ENCODE results near the gene LDOC1. TPM values are rescaled to one million over a fixed set of nuclear protein-coding genes. Genes with fewer than 3 reads are reported as not detected.
"Not testable (repeated sequence)": the region's sequence is repeated elsewhere in the genome, so short reads cannot be mapped to it uniquely, and the experiment has no call there.

LDOC1 gene
- total and polyA plus RNA-seq, 8 donors: 21.6 to 77.5 (median 70.9) TPM

DNA sequence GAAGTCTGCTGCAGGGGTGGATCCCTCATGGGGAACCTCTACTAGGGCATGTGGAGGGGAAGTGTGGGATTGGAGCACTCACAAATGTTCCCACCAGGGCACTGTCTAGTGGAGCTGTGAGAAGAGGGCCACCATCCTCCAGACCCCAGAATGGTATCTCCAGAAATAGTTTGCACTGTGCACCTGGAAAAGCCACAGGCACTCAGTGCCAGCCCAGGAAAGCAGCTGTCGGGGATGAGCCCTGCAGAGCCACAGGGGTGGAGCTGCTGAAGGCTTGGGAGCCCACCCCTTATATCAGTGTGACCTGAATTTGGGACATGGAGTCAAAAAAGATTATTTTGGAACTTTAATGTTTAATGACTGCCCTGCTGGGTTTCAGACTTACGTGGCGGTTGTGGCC, 25.0 kb upstream of the LDOC1 start:
- no peak overlapping the region for H3K27ac ChIP-seq
- H3K27me3 ChIP-seq: no peaks in the 10 kb centered on the region
- H3K4me1 ChIP-seq: no peaks in the 10 kb centered on the region
- no peaks in the 10 kb centered on the region for H3K9me3 ChIP-seq
- DNase-seq (no peak), ATAC-seq (no peak)
- intact Hi-C loops (cut with DNase I): no loop called here
- H3K36me3 ChIP-seq: no peaks in the 10 kb centered on the region
- TF ChIP-seq, protein P1, sequence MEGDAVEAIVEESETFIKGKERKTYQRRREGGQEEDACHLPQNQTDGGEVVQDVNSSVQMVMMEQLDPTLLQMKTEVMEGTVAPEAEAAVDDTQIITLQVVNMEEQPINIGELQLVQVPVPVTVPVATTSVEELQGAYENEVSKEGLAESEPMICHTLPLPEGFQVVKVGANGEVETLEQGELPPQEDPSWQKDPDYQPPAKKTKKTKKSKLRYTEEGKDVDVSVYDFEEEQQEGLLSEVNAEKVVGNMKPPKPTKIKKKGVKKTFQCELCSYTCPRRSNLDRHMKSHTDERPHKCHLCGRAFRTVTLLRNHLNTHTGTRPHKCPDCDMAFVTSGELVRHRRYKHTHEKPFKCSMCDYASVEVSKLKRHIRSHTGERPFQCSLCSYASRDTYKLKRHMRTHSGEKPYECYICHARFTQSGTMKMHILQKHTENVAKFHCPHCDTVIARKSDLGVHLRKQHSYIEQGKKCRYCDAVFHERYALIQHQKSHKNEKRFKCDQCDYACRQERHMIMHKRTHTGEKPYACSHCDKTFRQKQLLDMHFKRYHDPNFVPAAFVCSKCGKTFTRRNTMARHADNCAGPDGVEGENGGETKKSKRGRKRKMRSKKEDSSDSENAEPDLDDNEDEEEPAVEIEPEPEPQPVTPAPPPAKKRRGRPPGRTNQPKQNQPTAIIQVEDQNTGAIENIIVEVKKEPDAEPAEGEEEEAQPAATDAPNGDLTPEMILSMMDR (IDR thresholded peaks at IDR 0.05): no peak
- no peak overlapping the region for H3K4me3 ChIP-seq

DNA sequence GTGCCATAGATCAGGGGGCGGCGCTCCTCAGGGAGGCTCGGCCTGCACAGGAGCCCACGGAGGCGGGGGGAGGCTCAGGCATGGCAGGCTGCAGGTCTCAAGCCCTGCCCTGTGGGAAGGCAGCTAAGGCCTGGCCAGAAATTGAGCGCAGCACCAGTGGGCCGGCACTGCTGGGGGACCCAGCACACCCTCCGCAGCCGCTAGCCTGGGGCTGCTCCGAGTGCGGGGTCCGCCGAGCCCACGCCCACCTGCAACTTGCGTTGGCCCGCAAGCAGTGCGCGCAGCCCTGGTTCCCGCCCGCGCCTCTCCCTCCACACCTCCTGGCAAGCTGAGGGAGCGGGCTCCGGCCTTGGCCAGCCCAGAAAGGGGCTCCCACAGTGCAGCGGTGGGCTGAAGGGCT, 11.6 kb upstream of the LDOC1 start:
- DNase-seq; H3K27ac ChIP-seq; H3K9me3 ChIP-seq; H3K36me3 ChIP-seq; H3K4me1 ChIP-seq; ATAC-seq; H3K27me3 ChIP-seq; intact Hi-C loops (cut with DNase I); H3K4me3 ChIP-seq: not testable (repeated sequence)

DNA sequence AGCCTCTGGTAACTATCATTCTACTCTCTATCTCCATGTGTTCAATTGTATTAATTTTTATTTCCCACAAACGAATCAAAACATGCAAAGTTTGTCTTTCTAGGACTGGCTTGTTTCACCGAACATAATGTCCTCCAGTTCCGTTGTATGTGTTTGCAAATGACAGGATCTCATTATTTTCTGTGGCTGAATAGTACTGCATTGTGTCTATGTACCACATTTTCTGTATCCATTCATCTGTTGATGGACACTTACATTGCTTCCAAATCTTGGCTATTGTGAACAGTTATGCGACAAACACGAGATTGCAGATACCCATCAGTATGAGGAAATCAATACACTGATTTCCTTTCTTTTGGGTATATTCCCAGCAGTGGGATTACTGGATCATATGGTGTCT, 8.4 kb upstream of the LDOC1 start:
- no peak overlapping the region for H3K27ac ChIP-seq
- no peak overlapping the region for H3K4me3 ChIP-seq
- ATAC-seq: no peak
- intact Hi-C loops (cut with DNase I): no loop called here
- no peaks in the 10 kb centered on the region for H3K4me1 ChIP-seq
- DNase-seq: no peak
- no peaks in the 10 kb centered on the region for H3K27me3 ChIP-seq
- TF ChIP-seq, protein P1 (IDR thresholded peaks at IDR 0.05): no peak
- no peaks in the 10 kb centered on the region for H3K36me3 ChIP-seq
- no peaks in the 10 kb centered on the region for H3K9me3 ChIP-seq

DNA sequence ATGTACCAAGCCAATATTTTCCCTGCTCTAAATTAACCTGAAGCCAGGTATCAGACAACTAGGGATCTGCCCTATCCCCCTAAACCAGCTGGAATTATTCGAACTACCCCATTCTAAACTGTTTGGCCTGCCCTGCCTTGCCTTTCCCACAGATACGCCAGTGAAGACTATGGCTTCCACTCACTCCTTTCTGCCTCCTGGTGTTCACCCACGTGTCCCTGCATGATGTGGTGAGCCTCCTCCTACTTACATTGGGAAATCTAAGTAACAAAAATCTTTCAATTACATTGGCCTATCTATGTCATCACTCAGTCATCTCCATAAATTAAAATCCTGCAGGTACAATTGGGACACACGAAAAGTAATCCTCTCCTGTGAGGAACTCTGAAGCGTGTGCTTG, 6.1 kb upstream of the LDOC1 start:
- no peaks in the 10 kb centered on the region for H3K4me1 ChIP-seq
- intact Hi-C loops (cut with DNase I): no loop called here
- no peaks in the 10 kb centered on the region for H3K36me3 ChIP-seq
- TF ChIP-seq, protein P1 (IDR thresholded peaks at IDR 0.05): no peak
- H3K27me3 ChIP-seq: no peaks in the 10 kb centered on the region
- no peak overlapping the region for H3K27ac ChIP-seq
- no peak overlapping the region for H3K4me3 ChIP-seq
- H3K9me3 ChIP-seq: no peaks in the 10 kb centered on the region
- ATAC-seq (no peak), DNase-seq (no peak)

DNA sequence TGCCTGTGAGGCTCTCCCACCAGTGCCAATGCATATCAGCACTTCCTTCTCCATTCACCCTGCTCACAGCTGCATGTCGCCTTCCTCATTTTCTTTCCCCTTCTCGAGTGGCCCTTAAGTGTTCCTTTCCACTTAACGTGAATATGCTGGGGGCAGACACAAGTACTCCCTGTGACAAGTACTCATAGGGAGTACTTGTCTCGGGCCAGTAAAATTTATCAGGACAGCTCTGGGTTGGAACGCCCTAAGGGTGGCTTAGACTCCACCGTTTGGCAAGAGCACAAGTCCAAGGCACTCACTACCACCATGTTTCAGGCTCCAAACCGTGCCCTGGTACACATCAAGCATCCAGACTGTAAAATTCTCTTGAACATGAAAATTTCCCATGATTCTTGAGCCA, 3.9 kb upstream of the LDOC1 start:
- Histone ChIP-seq H3K9me3 (no peaks in the 10 kb centered on the region), H3K4me1 (no peaks in the 10 kb centered on the region), H3K27ac (no peak overlapping the region), H3K27me3 (peaks cover 0 to 12% of the 10 kb centered on the region in 2 donors), H3K36me3 (no peaks in the 10 kb centered on the region), H3K4me3 (no peak overlapping the region)
- no peak for DNase-seq
- TF ChIP-seq, protein P1 (IDR thresholded peaks at IDR 0.05): no peak
- intact Hi-C loops (cut with DNase I): no loop called here
- peak; percentile 64 for ATAC-seq

DNA sequence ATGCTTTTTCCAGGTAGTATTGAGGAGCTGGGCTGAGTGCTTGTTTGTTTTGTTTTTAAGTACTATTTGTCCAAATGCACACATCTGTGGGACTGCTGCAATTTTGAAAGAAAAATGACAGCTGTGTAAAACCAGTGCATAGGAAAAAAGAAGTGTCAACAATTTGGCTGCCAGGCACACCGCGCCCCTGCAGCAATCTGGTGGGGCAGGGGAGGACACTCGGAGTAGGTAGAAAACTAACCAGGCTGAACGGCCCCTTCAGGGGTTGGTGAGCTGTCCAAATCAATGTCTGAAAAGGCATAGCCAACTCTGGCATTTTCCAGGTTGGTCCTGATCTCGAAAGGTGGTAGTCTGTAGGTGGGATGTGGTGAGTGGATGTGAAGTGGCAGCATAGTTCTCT, 1.1 kb downstream of the LDOC1 start:
- peak overlapping the region; percentile 46 to 50 for H3K4me3 ChIP-seq
- H3K27ac ChIP-seq: no peak overlapping the region
- H3K27me3 ChIP-seq: peaks cover 0 to 12% of the 10 kb centered on the region in 2 donors
- no peaks in the 10 kb centered on the region for H3K4me1 ChIP-seq
- H3K36me3 ChIP-seq: no peaks in the 10 kb centered on the region
- TF ChIP-seq, protein P1 (IDR thresholded peaks at IDR 0.05): no peak
- DNase-seq (no peak), ATAC-seq (no peak)
- intact Hi-C loops (cut with DNase I): no loop called here
- no peaks in the 10 kb centered on the region for H3K9me3 ChIP-seq

Measured in left lung (tissue), 10 donors.